H1 (cell line): ENCODE data around the gene FRZB. TPM values are rescaled to one million over a fixed set of nuclear protein-coding genes. Genes with fewer than 3 reads are reported as not detected.

Source experiments
- CTCF ChIA-PET: fragments of 300-600 bp; sonication (Branson Sonifier 250); formaldehyde crosslinking; loops from one replicate; lab custom pipeline; 2021; ENCODE audit not compliant: partially characterized antibody; lab: Charles Lee
- POLR2A ChIA-PET: fragments of 300-600 bp; sonication (Branson Sonifier 250); formaldehyde crosslinking; loops from one replicate; lab custom pipeline; 2021; ENCODE audit warnings: inconsistent platforms; ENCODE audit not compliant: partially characterized antibody; lab: Charles Lee
- DNase-seq, 2 experiments: peaks; one replicate each; pipeline versions ENCODE4 v3.0.0 to v3.0.0-alpha.2; 2010 to 2022; ENCODE audit warnings: low spot score in 2 of 2, low read depth in 1 of 2, mixed read lengths in 1 of 2
- FAIRE-seq: peaks from 2 replicates; lab custom pipeline; 2011; peaks lifted over from hg19 to GRCh38; lab: Jason Lieb, UNC
- H2AFZ ChIP-seq: 2 replicates; pipeline ENCODE4 v1.8.1; 2012; ENCODE audit warnings: low read length, inconsistent platforms
- H2AK5ac ChIP-seq: 2 replicates; pipeline ENCODE4 v1.6.1; 2013; ENCODE audit warnings: low read depth, low read length
- H2BK120ac ChIP-seq: replicated peaks from 2 replicates; pipeline ENCODE3; 2013; ENCODE audit warnings: low read depth, low read length, inconsistent platforms
- H2BK12ac ChIP-seq: 2 replicates; pipeline ENCODE4 v1.6.1; 2013; ENCODE audit warnings: low read depth, low read length
- H2BK15ac ChIP-seq: 2 replicates; pipeline ENCODE4 v1.6.1; 2013; ENCODE audit warnings: low read length
- H2BK20ac ChIP-seq: 2 replicates; pipeline ENCODE4 v1.6.1; 2013; ENCODE audit warnings: low read length
- H2BK5ac ChIP-seq: 2 replicates; pipeline ENCODE4 v1.6.1; 2013; ENCODE audit warnings: low read depth, low read length
- H3K14ac ChIP-seq: 2 replicates; pipeline ENCODE4 v1.6.1; 2013; ENCODE audit warnings: inconsistent platforms; ENCODE audit not compliant: insufficient read length
- H3K18ac ChIP-seq: 2 replicates; pipeline ENCODE4 v1.6.1; 2013; ENCODE audit warnings: low read length; ENCODE audit errors: extremely low read depth
- H3K23ac ChIP-seq: 2 replicates; pipeline ENCODE4 v1.6.1; 2013; ENCODE audit warnings: inconsistent platforms; ENCODE audit not compliant: insufficient read length
- H3K23me2 ChIP-seq: 2 replicates; pipeline ENCODE4 v1.6.1; 2013; ENCODE audit warnings: low read depth, low read length
- H3K27ac ChIP-seq: 2 replicates; pipeline ENCODE4 v1.6.1; 2011; ENCODE audit warnings: low read depth, low read length, inconsistent platforms
- H3K27me3 ChIP-seq, 4 experiments: replicated peaks in 1 of 4; 1 replicate in 1 of 4; 2 replicates in 3 of 4; pipeline versions ENCODE4 v1.6.1 to v1.8.1; 2011 to 2013; ENCODE audit warnings: low read length in 3 of 4, mild to moderate bottlenecking in 3 of 4, inconsistent platforms in 2 of 4, mixed read lengths in 2 of 4, moderate library complexity in 1 of 4; ENCODE audit not compliant: control insufficient read depth in 3 of 4, insufficient read depth in 3 of 4; ENCODE audit errors: extremely low read depth in 1 of 4
- H3K36me3 ChIP-seq, 4 experiments: 2 replicates each; pipeline versions ENCODE4 v1.6.1 to v1.8.1; 2011 to 2013; ENCODE audit warnings: mild to moderate bottlenecking in 4 of 4, low read length in 3 of 4, moderate library complexity in 2 of 4, control low read depth in 1 of 4, inconsistent platforms in 1 of 4; ENCODE audit not compliant: insufficient read depth in 4 of 4, control insufficient read depth in 2 of 4
- H3K4ac ChIP-seq: replicated peaks from 2 replicates; pipeline ENCODE3; 2013; ENCODE audit warnings: low read length, low read depth, mixed read lengths, inconsistent platforms; ENCODE audit not compliant: insufficient read length
- H3K4me1 ChIP-seq, 4 experiments: replicated peaks in 1 of 4; 1 replicate in 1 of 4; 2 replicates in 3 of 4; pipeline versions ENCODE4 v1.6.1 to v1.8.1; 2011 to 2013; ENCODE audit warnings: low read length in 3 of 4, inconsistent platforms in 2 of 4, mixed read lengths in 1 of 4; ENCODE audit not compliant: insufficient read depth in 4 of 4, control insufficient read depth in 3 of 4
- H3K4me2 ChIP-seq, 2 experiments: 2 replicates each; pipeline versions ENCODE4 v1.6.1 to v1.8.1; 2011 to 2013; ENCODE audit warnings: low read depth in 2 of 2, low read length in 2 of 2, control low read depth in 1 of 2, inconsistent platforms in 1 of 2, mild to moderate bottlenecking in 1 of 2; ENCODE audit not compliant: insufficient read depth in 1 of 2
- H3K4me3 ChIP-seq, 4 experiments: fragments of 200-600, 300-600 bp in 1 of 4; sonication (generic), shearing (Covaris generic), sonication (Bioruptor Twin) in 1 of 4; 2 replicates each; pipeline versions ENCODE4 v1.5.1 to v1.8.1; 2011 to 2016; ENCODE audit warnings: low read length in 4 of 4, low read depth in 3 of 4, control low read depth in 2 of 4, inconsistent platforms in 2 of 4, mild to moderate bottlenecking in 2 of 4, mixed read lengths in 1 of 4, moderate library complexity in 1 of 4; ENCODE audit not compliant: insufficient read depth in 2 of 4; ENCODE audit errors: extremely low read depth in 1 of 4
- H3K56ac ChIP-seq: replicated peaks from 2 replicates; pipeline ENCODE3; 2013; ENCODE audit warnings: low read depth, mild to moderate bottlenecking, mixed read lengths, low read length, inconsistent platforms; ENCODE audit not compliant: insufficient read length
- H3K79me1 ChIP-seq: 2 replicates; pipeline ENCODE4 v1.6.1; 2013; ENCODE audit warnings: low read depth, low read length, control low read depth
- H3K79me2 ChIP-seq, 2 experiments: 2 replicates each; pipeline versions ENCODE4 v1.6.1 to v1.8.1; 2012 to 2013; ENCODE audit warnings: low read length in 2 of 2, mild to moderate bottlenecking in 2 of 2, inconsistent platforms in 1 of 2; ENCODE audit not compliant: insufficient read depth in 2 of 2, control insufficient read depth in 1 of 2
- H3K9ac ChIP-seq, 4 experiments: replicated peaks in 1 of 4; 1 replicate in 1 of 4; 2 replicates in 3 of 4; pipeline versions ENCODE4 v1.6.1 to v1.8.1; 2011 to 2013; ENCODE audit warnings: low read depth in 3 of 4, low read length in 3 of 4, control low read depth in 2 of 4, mild to moderate bottlenecking in 2 of 4, moderate library complexity in 2 of 4, inconsistent platforms in 1 of 4; ENCODE audit errors: extremely low read depth in 1 of 4
- H3K9me3 ChIP-seq, 2 experiments: 2 replicates each; pipeline versions ENCODE4 v1.6.1 to v1.8.1; 2012 to 2013; ENCODE audit warnings: mild to moderate bottlenecking in 2 of 2, moderate library complexity in 2 of 2, control low read depth in 1 of 2, inconsistent platforms in 1 of 2, low read depth in 1 of 2, low read length in 1 of 2, mixed read lengths in 1 of 2; ENCODE audit not compliant: insufficient read depth in 2 of 2
- H4K20me1 ChIP-seq, 2 experiments: replicated peaks in 1 of 2; 2 replicates each; pipeline versions ENCODE3 to v1.8.1; 2011 to 2013; ENCODE audit warnings: inconsistent platforms in 2 of 2, low read length in 2 of 2, mild to moderate bottlenecking in 1 of 2; ENCODE audit not compliant: insufficient read depth in 2 of 2, control insufficient read depth in 1 of 2
- H4K5ac ChIP-seq: 2 replicates; pipeline ENCODE4 v1.6.1; 2013; ENCODE audit warnings: low read length, low read depth, mixed read lengths, inconsistent platforms; ENCODE audit not compliant: insufficient read length
- H4K8ac ChIP-seq: 2 replicates; pipeline ENCODE4 v1.8.0; 2013; ENCODE audit warnings: mild to moderate bottlenecking, moderate library complexity, low read length, inconsistent platforms; ENCODE audit not compliant: insufficient read depth; ENCODE audit errors: extremely low read depth
- H4K91ac ChIP-seq: replicated peaks from 2 replicates; pipeline ENCODE3; 2013; ENCODE audit warnings: low read length, mixed read lengths, inconsistent platforms; ENCODE audit not compliant: insufficient read length
- GABPA ChIP-seq: IDR thresholded peaks from 2 replicates; pipeline ENCODE4 v1.6.1; 2011; ENCODE audit warnings: mild to moderate bottlenecking, low read length, moderate library complexity, borderline replicate concordance; ENCODE audit not compliant: insufficient read depth
- NRF1 ChIP-seq: IDR thresholded peaks from 2 replicates; pipeline ENCODE4 v1.6.1; 2011; ENCODE audit warnings: mild to moderate bottlenecking, low read depth, low read length, improper control_type of control experiment
- TCF12 ChIP-seq: IDR thresholded peaks from 2 replicates; pipeline ENCODE4 v1.6.1; 2011; ENCODE audit warnings: low read depth, mild to moderate bottlenecking, low read length
- WGBS, 2 experiments: shearing (Covaris generic) in 1 of 2; methylation state at CpG; one replicate each; pipeline versions ENCODE4 v1.1.6 to v1.1.7; 2013 to 2015; ENCODE audit warnings: low lambda C conversion rate in 2 of 2, mixed read lengths in 2 of 2, inconsistent platforms in 1 of 2, low coverage in 1 of 2, missing lambda C conversion rate in 1 of 2; ENCODE audit not compliant: insufficient replicate concordance in 2 of 2, insufficient coverage in 1 of 2, insufficient read length in 1 of 2; ENCODE audit errors: extremely low coverage in 1 of 2, missing lambda C conversion rate in 1 of 2; 5-methylcytosine and 5-hydroxymethylcytosine counted together
- polyA plus RNA-seq, 7 experiments: library from polyadenylated mRNA; depleted of rRNA in 3 of 7; stranded (reverse) in 5 of 7; unstranded in 2 of 7; fragments of >200 nt in 5 of 7; fragments of 200-250 nt in 2 of 7; gene quantifications; 1 replicate in 5 of 7; 2 replicates in 1 of 7; 4 replicates in 1 of 7; pipeline versions ENCODE4 v1.2.1 to v1.2.3, GENCODE V29; 2011 to 2013; ENCODE audit warnings: missing spikeins in 2 of 7, mixed read lengths in 2 of 7
- total RNA-seq: library from RNA; stranded (reverse); fragmentation: NEBNext Ultra II Directional; extraction: Animal tissue kit (Norgen Biotek cat#: 25700); gene quantifications from 2 replicates; pipeline ENCODE4 v1.2.1, GENCODE V29; 2021

The FRZB gene
- total and polyA plus RNA-seq, 2 of the 8 experiments (the other 6 are each of a cell fraction or from before 2014, with no cell fraction given), result 4.4 to 4.6 TPM

DNA sequence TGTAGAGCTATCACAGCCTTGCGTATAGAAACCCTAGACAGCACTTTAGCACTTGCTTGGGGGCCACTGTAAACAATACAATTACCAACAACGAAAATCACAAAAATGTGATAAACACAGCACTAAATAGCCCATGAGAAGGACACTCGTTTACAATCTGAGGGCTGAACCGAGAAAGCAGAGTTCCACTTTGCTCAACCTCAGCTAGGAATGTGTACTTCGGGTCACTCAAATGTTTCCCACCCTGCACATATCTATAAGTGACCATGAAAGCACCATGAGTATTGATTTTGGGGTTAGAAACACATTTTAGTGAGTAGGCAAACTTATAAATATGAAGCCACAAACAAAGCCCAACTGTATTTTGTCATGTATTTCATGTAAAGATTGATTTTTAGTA, 62.3 kb downstream of the FRZB start:
- no peak overlapping the region for H2BK120ac ChIP-seq
- no peak overlapping the region for H2AFZ ChIP-seq
- no peak overlapping the region for H2BK20ac ChIP-seq
- no peak overlapping the region for H3K23ac ChIP-seq
- H3K4me1 ChIP-seq, result no peaks in the 10 kb centered on the region
- 85% methylated on average over 5 of the region's 5 CpGs; no CpG with 5 or more reads in 1 of the 2 experiments for WGBS, 2 experiments
- no peak overlapping the region for H3K14ac ChIP-seq
- no peak overlapping the region for H3K4me3 ChIP-seq
- no peak overlapping the region for H4K8ac ChIP-seq
- CTCF ChIA-PET, result interaction anchor here (1.0 to 1.8 kb wide), 5 partner anchors 15 to 112 kb away, joined by 3 to 7 read pairs (median 4); no protein-coding TSS in a partner anchor
- no peaks in the 10 kb centered on the region for H4K20me1 ChIP-seq
- no peaks in the 10 kb centered on the region for H3K9me3 ChIP-seq
- H3K36me3 ChIP-seq, result no peaks in the 10 kb centered on the region
- no peaks in the 10 kb centered on the region for H3K27me3 ChIP-seq
- no peak overlapping the region for H4K91ac ChIP-seq
- H3K9ac ChIP-seq, result no peak overlapping the region
- H3K23me2 ChIP-seq, result no peaks in the 10 kb centered on the region
- H3K4ac ChIP-seq, result no peak overlapping the region
- POLR2A ChIA-PET, result no interaction called here
- FAIRE-seq, result no peak
- no peak overlapping the region for H3K4me2 ChIP-seq
- TF ChIP-seq NRF1 (no peak), TCF12 (no peak), GABPA (no peak)
- TF ChIP-seq, all 59 proteins: peak for 0
- no peak overlapping the region for H2AK5ac ChIP-seq
- H3K79me1 ChIP-seq, result no peaks in the 10 kb centered on the region
- no peak overlapping the region for H2BK5ac ChIP-seq
- no peak overlapping the region for H3K56ac ChIP-seq
- no peak overlapping the region for H2BK12ac ChIP-seq
- H3K27ac ChIP-seq, result no peak overlapping the region
- no peak overlapping the region for H4K5ac ChIP-seq
- DNase-seq, result no peak
- no peak overlapping the region for H2BK15ac ChIP-seq
- H3K79me2 ChIP-seq, result no peaks in the 10 kb centered on the region
- H3K18ac ChIP-seq, result no peak overlapping the region
